Osteoblast (primary cell): ENCODE data around the gene PPP4R3A. TPM values are rescaled to one million over a fixed set of nuclear protein-coding genes. Genes with fewer than 3 reads are reported as not detected.

Experiments used
- DNase-seq: peaks from one replicate; pipeline ENCODE4 v3.0.0; 2011; ENCODE audit warnings: low spot score, mixed read lengths; ENCODE audit not compliant: insufficient read length; ENCODE audit errors: missing footprints
- H2AFZ ChIP-seq: 2 replicates; pipeline ENCODE4 v1.6.0; 2011; ENCODE audit warnings: mild to moderate bottlenecking, low read length
- H3K27ac ChIP-seq: 2 replicates; pipeline ENCODE4 v1.5.1; 2011; ENCODE audit warnings: mild to moderate bottlenecking, low read depth, low read length, moderate library complexity
- H3K27me3 ChIP-seq: 2 replicates; pipeline ENCODE4 v1.6.0; 2012; ENCODE audit warnings: mild to moderate bottlenecking, control low read depth, inconsistent platforms, low read length, moderate library complexity; ENCODE audit not compliant: insufficient read depth
- H3K36me3 ChIP-seq: 2 replicates; pipeline ENCODE4 v1.5.1; 2011; ENCODE audit warnings: mild to moderate bottlenecking, low read length, control low read depth, moderate library complexity; ENCODE audit not compliant: insufficient read depth
- H3K4me1 ChIP-seq: 2 replicates; pipeline ENCODE4 v1.5.1; 2011; ENCODE audit warnings: mild to moderate bottlenecking, low read length, control low read depth, moderate library complexity; ENCODE audit not compliant: insufficient read depth
- H3K4me2 ChIP-seq: 2 replicates; pipeline ENCODE4 v1.6.0; 2011; ENCODE audit warnings: mild to moderate bottlenecking, low read length; ENCODE audit not compliant: insufficient read depth
- H3K4me3 ChIP-seq: fragments of 200-600 bp; sonication (generic); 3 replicates; pipeline ENCODE4 v1.5.1; 2012; ENCODE audit warnings: mild to moderate bottlenecking, low read length, inconsistent platforms; ENCODE audit not compliant: insufficient read depth
- H3K79me2 ChIP-seq: 2 replicates; pipeline ENCODE4 v1.6.0; 2012; ENCODE audit warnings: mild to moderate bottlenecking, low read length, control low read depth, inconsistent platforms; ENCODE audit not compliant: insufficient read depth
- H3K9me3 ChIP-seq: 2 replicates; pipeline ENCODE4 v1.5.1; 2011; ENCODE audit warnings: low read depth, low read length, control low read depth
- H4K20me1 ChIP-seq: 2 replicates; pipeline ENCODE4 v1.6.0; 2012; ENCODE audit warnings: mild to moderate bottlenecking, low read length, control low read depth; ENCODE audit not compliant: insufficient read depth
- total RNA-seq: library from RNA; depleted of rRNA; stranded (reverse); fragments of >200 nt; gene quantifications from 2 replicates; pipeline ENCODE4 v1.2.3, GENCODE V29; 2012
- TF ChIP-seq, protein P1 (sequence below): IDR thresholded peaks from 2 replicates; pipeline ENCODE4 v1.5.1; 2011; ENCODE audit warnings: mild to moderate bottlenecking, low read depth, low read length, moderate library complexity; ENCODE audit errors: extremely low read depth

Gene PPP4R3A
- total RNA-seq, 1 donor = 43.4 TPM

DNA sequence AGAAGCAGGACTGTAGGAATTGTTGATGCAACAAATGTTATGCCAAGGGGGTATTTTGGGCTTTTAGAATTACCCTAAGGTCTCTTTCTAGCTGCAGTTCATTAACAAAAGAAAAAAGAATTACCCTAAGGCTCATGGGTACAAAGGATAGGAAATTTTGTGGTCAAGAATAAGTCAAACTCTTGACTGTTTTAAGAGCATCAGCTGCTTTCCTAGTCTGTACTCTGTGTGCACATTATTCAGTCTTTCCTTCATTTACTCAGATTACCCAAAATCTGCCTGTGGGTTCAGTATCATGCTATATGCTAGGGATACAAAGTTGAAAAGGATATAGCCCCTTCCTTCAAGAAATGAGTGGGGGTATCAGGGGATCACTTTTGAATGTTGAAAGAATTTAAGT, 56.0 kb downstream of the PPP4R3A start:
- TF ChIP-seq, protein P1, sequence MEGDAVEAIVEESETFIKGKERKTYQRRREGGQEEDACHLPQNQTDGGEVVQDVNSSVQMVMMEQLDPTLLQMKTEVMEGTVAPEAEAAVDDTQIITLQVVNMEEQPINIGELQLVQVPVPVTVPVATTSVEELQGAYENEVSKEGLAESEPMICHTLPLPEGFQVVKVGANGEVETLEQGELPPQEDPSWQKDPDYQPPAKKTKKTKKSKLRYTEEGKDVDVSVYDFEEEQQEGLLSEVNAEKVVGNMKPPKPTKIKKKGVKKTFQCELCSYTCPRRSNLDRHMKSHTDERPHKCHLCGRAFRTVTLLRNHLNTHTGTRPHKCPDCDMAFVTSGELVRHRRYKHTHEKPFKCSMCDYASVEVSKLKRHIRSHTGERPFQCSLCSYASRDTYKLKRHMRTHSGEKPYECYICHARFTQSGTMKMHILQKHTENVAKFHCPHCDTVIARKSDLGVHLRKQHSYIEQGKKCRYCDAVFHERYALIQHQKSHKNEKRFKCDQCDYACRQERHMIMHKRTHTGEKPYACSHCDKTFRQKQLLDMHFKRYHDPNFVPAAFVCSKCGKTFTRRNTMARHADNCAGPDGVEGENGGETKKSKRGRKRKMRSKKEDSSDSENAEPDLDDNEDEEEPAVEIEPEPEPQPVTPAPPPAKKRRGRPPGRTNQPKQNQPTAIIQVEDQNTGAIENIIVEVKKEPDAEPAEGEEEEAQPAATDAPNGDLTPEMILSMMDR = no peak
- H3K4me1 ChIP-seq = no peaks in the 10 kb centered on the region
- H2AFZ ChIP-seq = no peak overlapping the region
- H3K27ac ChIP-seq = no peak overlapping the region
- no peak for DNase-seq
- no peaks in the 10 kb centered on the region for H3K79me2 ChIP-seq
- H3K27me3 ChIP-seq = no peaks in the 10 kb centered on the region
- H3K36me3 ChIP-seq = peaks cover 24% of the 10 kb centered on the region
- no peak overlapping the region for H3K4me2 ChIP-seq
- no peak overlapping the region for H3K4me3 ChIP-seq
- peaks cover 4% of the 10 kb centered on the region for H4K20me1 ChIP-seq
- no peaks in the 10 kb centered on the region for H3K9me3 ChIP-seq

DNA sequence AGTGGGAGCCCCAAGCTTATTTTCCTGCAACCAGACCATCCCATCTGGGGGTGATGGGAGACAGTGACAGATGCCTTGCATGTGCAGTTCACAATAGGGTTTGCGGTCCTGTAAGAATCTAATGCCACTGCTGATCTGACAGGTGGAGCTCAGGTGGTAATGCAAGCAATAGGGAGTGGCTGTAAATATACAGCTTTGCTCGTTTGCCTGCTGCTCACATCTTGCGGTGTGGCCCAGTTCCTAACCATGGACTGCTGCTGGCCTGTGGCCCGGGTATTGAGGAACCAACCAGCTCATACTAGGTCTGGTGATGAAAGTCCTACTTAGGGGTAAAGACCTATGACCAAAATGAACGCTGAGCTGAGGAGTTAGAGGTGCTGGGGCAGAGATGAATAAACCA, 56.4 kb downstream of the PPP4R3A start:
- Histone ChIP-seq H3K4me1 (no peaks in the 10 kb centered on the region), H4K20me1 (peaks cover 4% of the 10 kb centered on the region), H3K27me3 (no peaks in the 10 kb centered on the region), H3K4me3 (no peak overlapping the region), H3K4me2 (no peak overlapping the region), H2AFZ (no peak overlapping the region), H3K36me3 (peaks cover 22% of the 10 kb centered on the region), H3K79me2 (no peaks in the 10 kb centered on the region), H3K9me3 (no peaks in the 10 kb centered on the region), H3K27ac (no peak overlapping the region)
- TF ChIP-seq, protein P1 = no peak
- DNase-seq = no peak

DNA sequence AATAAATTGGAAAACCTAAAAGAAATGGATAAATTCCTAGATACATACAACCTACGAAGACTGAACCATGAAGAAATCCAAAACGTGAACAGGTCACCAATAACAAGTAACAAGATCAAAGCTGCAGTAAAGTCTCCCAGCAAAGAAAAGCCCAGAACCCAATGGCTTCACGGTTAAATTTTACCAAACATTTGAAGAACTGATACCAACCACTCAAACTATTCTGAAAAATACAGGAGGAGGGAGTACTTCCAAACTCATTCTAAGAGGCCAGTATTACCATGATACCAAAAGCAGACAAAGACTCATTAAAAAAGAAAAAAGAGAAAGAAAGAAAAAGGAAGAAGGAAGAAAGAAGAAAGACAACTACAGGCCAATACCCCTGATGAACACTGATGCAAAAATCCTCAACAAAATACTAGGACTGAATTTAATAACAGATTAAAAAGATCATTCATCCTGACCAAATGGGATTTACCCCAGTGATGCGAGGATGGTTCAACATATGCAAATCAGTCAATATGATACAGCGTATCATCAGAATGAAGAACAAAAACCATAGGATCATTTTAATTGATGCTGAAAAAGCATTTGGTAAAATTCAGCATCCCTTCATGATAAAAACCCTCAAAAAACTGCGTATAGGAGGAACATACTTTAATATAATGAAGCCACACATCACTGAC, 65.6 kb downstream of the PPP4R3A start:
- H3K9me3 ChIP-seq = no peaks in the 10 kb centered on the region
- H3K4me1 ChIP-seq = no peaks in the 10 kb centered on the region
- no peak for DNase-seq
- no peak overlapping the region for H3K4me3 ChIP-seq
- no peak overlapping the region for H2AFZ ChIP-seq
- TF ChIP-seq, protein P1 = no peak
- no peaks in the 10 kb centered on the region for H3K27me3 ChIP-seq
- H4K20me1 ChIP-seq = no peaks in the 10 kb centered on the region
- H3K27ac ChIP-seq = no peak overlapping the region
- no peak overlapping the region for H3K4me2 ChIP-seq
- H3K36me3 ChIP-seq = no peaks in the 10 kb centered on the region
- H3K79me2 ChIP-seq = no peaks in the 10 kb centered on the region

DNA sequence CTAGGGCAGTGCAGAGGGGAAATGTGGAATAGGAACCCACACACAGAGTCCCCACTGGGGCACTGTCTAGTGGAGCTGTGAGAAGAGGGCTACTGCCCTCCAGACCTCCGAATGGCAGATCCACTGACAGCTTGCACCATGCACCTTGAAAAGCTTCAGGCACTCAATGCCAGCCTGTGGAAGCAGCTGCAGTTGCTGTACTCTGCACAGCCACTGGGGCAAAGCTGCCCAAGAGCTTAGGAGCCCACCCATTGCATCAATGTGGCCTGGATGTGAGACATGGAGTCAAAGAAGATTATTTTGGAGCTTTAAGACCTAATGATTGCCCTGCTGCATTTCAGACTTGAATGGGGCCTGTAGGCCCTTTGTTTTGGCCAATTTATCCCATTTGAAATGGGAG, 70.8 kb downstream of the PPP4R3A start:
- Histone ChIP-seq H3K4me2 (no peak overlapping the region), H3K4me3 (no peak overlapping the region), H3K79me2 (no peaks in the 10 kb centered on the region), H3K36me3 (no peaks in the 10 kb centered on the region), H3K27me3 (no peaks in the 10 kb centered on the region), H3K27ac (no peak overlapping the region), H3K9me3 (no peaks in the 10 kb centered on the region), H4K20me1 (no peaks in the 10 kb centered on the region), H3K4me1 (no peaks in the 10 kb centered on the region), H2AFZ (no peak overlapping the region)
- DNase-seq = no peak
- TF ChIP-seq, protein P1 = no peak
